Measurements from ENCODE around the gene TRAIP. TPM values are rescaled to one million over a fixed set of nuclear protein-coding genes. Genes with fewer than 3 reads are reported as not detected.
A peak's percentile ranks its signal among the peaks of the same experiment; 100 is the strongest.
"Not testable (repeated sequence)": the region's sequence is repeated elsewhere in the genome, so short reads cannot be mapped to it uniquely, and the experiment has no call there.

The TRAIP gene
- total and polyA plus RNA-seq, 4 donors = 0.63 to 3.1 (median 1.8) TPM

- Histone ChIP-seq H3K36me3 (ENCODE audit: control insufficient read depth in 1 of 2, insufficient read depth in 2 of 2, low read length in 1 of 2) (peaks cover 0 to 3% of the 10 kb centered on the region in 2 donors), H3K27ac (ENCODE audit: low read depth in 1 of 2, low read length in 2 of 2) (peak overlapping the region; percentile 20 to 61), H3K4me3 (ENCODE audit: low read length in 2 of 2) (peak overlapping the region; percentile 97 to 99), H3K9me3 (ENCODE audit: control insufficient read depth, low read length) (no peaks in the 10 kb centered on the region), H3K4me1 (ENCODE audit: control insufficient read depth in 1 of 2, insufficient read depth in 2 of 2, low read length in 2 of 2) (no peaks in the 10 kb centered on the region), H3K27me3 (ENCODE audit: control insufficient read depth in 1 of 2, insufficient read depth in 2 of 2, low read length in 1 of 2) (no peaks in the 10 kb centered on the region)
- intact Hi-C loops (cut with DNase I) = loop anchor here in 1 of 2 donors (10.0 kb wide), 1 partner anchor 61 kb away; the partner anchor contains the start of gene GMPPB
- ATAC-seq (ENCODE audit: low FRiP score) (peak; percentile 74), DNase-seq (peak; percentile 66 to 81)
- 3% methylated on average over 50 of the region's 50 CpGs for WGBS, 2 donors
Measured at GRCh38 chr3:49785565-49786356, 70.6 kb downstream of the TRAIP start.

GRCh38 chr3:49782277-49782676 lies 74.1 kb downstream of the TRAIP start:
- not testable (repeated sequence) for H3K36me3 ChIP-seq (ENCODE audit: control insufficient read depth in 1 of 2, insufficient read depth in 2 of 2, low read length in 1 of 2); H3K4me1 ChIP-seq (ENCODE audit: control insufficient read depth in 1 of 2, insufficient read depth in 2 of 2, low read length in 2 of 2); ATAC-seq (ENCODE audit: low FRiP score); DNase-seq; H3K9me3 ChIP-seq (ENCODE audit: control insufficient read depth, low read length); H3K27ac ChIP-seq (ENCODE audit: low read depth in 1 of 2, low read length in 2 of 2); H3K4me3 ChIP-seq (ENCODE audit: low read length in 2 of 2); H3K27me3 ChIP-seq (ENCODE audit: control insufficient read depth in 1 of 2, insufficient read depth in 2 of 2, low read length in 1 of 2)
- intact Hi-C loops (cut with DNase I) = loop anchor here in 1 of 2 donors (10.0 kb wide), 1 partner anchor 57 kb away; the partner anchor contains the start of gene GMPPB
- WGBS, 2 donors = 94% methylated on average over 9 of the region's 9 CpGs

DNA sequence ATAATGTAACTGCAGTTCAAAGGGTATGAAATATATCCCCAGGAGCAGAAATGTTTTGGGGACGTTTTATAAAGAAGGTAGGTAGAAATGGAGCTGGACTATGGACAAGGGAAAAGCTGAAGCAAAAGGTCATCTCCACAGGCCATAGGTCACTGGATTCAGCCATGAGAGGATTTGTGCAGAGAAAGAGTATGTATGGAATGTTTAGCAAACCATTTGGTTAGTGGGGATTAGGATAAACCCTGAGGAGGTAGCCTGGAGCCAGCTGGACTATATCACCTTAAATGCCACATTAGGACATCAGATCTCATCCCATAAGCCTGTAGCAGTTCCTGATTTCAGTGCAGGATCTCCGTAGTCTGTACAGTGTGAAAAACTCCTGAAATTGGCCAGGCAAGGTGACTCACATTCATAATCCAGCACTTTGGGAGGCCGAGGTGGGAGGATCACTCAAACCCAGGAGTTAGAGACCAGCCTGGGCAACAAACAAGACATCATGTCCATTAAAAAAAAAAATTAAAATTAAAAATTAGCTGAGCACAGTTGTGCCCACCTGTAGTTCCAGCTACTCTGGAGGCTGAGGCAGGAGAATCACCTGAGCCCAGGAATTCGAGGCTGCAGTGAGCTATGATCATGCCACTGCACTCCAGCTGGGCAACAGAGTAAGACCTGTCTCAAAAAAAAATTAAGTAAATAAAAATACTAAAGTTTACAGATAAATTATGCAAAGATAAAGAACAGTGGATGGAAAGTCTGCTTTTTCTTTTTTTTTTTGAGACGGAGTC lies 74.8 kb downstream of the TRAIP start:
- no peak for ATAC-seq (ENCODE audit: low FRiP score)
- WGBS, 2 donors = 81 to 84% methylated on average over 5 of the region's 5 CpGs
- H3K27me3 ChIP-seq (ENCODE audit: control insufficient read depth in 1 of 2, insufficient read depth in 2 of 2, low read length in 1 of 2) = no peaks in the 10 kb centered on the region
- peaks cover 0 to 3% of the 10 kb centered on the region in 2 donors for H3K36me3 ChIP-seq (ENCODE audit: control insufficient read depth in 1 of 2, insufficient read depth in 2 of 2, low read length in 1 of 2)
- H3K4me3 ChIP-seq (ENCODE audit: low read length in 2 of 2) = no peak overlapping the region
- intact Hi-C loops (cut with DNase I) = loop anchor here in 1 of 2 donors (10.0 kb wide), 1 partner anchor 57 kb away; the partner anchor contains the start of gene GMPPB
- H3K27ac ChIP-seq (ENCODE audit: low read depth in 1 of 2, low read length in 2 of 2) = no peak overlapping the region
- H3K9me3 ChIP-seq (ENCODE audit: control insufficient read depth, low read length) = no peaks in the 10 kb centered on the region
- H3K4me1 ChIP-seq (ENCODE audit: control insufficient read depth in 1 of 2, insufficient read depth in 2 of 2, low read length in 2 of 2) = no peaks in the 10 kb centered on the region
- DNase-seq = no peak

DNA sequence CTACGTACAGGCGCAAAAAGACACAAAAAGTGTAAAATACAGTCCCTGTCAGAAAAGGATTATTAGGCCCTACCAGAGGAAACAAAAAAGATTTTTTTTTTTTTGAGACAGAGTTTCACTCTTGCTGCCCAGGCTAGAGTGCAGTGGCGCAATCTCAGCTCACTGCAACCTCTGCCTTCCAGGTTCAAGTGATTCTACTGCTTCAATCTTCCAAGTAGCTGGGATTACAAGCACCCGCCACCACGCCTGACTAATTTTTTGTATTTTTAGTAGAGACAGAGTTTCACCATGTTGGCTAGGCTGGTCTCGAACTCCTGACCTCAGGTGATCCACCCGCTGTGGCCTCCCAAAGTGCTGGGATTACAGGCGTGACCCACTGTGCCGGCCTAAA lies 75.4 kb downstream of the TRAIP start:
- H3K9me3 ChIP-seq (ENCODE audit: control insufficient read depth, low read length); H3K27ac ChIP-seq (ENCODE audit: low read depth in 1 of 2, low read length in 2 of 2); DNase-seq; H3K4me1 ChIP-seq (ENCODE audit: control insufficient read depth in 1 of 2, insufficient read depth in 2 of 2, low read length in 2 of 2); H3K4me3 ChIP-seq (ENCODE audit: low read length in 2 of 2); ATAC-seq (ENCODE audit: low FRiP score); H3K27me3 ChIP-seq (ENCODE audit: control insufficient read depth in 1 of 2, insufficient read depth in 2 of 2, low read length in 1 of 2); H3K36me3 ChIP-seq (ENCODE audit: control insufficient read depth in 1 of 2, insufficient read depth in 2 of 2, low read length in 1 of 2): not testable (repeated sequence)
- intact Hi-C loops (cut with DNase I) = loop anchor here in 1 of 2 donors (10.0 kb wide), 1 partner anchor 56 kb away; the partner anchor contains the start of gene GMPPB
- WGBS, 2 donors = 88 to 91% methylated on average over 9 of the region's 9 CpGs

GRCh38 chr3:49780080-49780974 lies 76.0 kb downstream of the TRAIP start:
- Histone ChIP-seq H3K4me3 (ENCODE audit: low read length in 2 of 2) (no peak overlapping the region), H3K4me1 (ENCODE audit: control insufficient read depth in 1 of 2, insufficient read depth in 2 of 2, low read length in 2 of 2) (no peaks in the 10 kb centered on the region), H3K27me3 (ENCODE audit: control insufficient read depth in 1 of 2, insufficient read depth in 2 of 2, low read length in 1 of 2) (no peaks in the 10 kb centered on the region), H3K36me3 (ENCODE audit: control insufficient read depth in 1 of 2, insufficient read depth in 2 of 2, low read length in 1 of 2) (peaks cover 0 to 3% of the 10 kb centered on the region in 2 donors), H3K9me3 (ENCODE audit: control insufficient read depth, low read length) (no peaks in the 10 kb centered on the region), H3K27ac (ENCODE audit: low read depth in 1 of 2, low read length in 2 of 2) (no peak overlapping the region)
- WGBS, 2 donors = 62 to 70% methylated on average over 4 of the region's 4 CpGs
- DNase-seq (no peak), ATAC-seq (ENCODE audit: low FRiP score) (no peak)
- intact Hi-C loops (cut with DNase I) = loop anchor here in 1 of 2 donors (10.0 kb wide), 1 partner anchor 56 kb away; the partner anchor contains the start of gene GMPPB

DNA sequence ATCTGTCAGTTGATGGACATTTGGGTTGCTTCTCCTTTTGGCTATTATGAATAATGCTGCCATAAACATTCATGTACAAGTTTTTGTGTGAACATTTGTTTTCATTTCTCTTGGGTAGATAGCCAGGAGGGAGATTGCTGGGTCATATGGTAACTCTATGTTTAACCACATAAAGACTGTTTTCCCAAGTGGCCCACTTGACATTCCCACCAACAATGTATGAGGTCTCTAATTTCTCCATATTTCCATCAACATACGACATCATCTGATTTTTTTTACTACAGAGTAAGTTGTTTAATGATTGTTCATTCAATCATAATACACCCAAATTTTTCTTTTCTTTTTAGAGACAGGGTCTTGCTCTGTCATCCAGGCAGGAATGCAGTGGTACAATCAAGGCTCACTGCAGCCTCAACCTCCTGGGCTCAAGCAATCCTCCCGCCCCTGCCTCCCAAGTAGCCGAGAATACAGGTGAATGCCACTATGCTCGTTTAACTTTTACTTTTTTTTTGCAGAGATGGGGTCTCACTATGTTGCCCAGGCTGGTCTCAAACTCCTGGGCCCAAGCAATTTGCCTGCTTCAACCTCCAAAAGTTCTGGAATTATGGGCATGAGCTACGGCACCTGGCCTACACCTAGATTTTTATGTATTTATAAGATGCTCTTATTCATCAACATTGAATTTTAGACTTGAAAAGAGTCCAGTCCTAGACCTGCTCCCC lies 76.8 kb downstream of the TRAIP start:
- no peaks in the 10 kb centered on the region for H3K27me3 ChIP-seq (ENCODE audit: control insufficient read depth in 1 of 2, insufficient read depth in 2 of 2, low read length in 1 of 2)
- 88 to 92% methylated on average over 5 of the region's 5 CpGs for WGBS, 2 donors
- H3K36me3 ChIP-seq (ENCODE audit: control insufficient read depth in 1 of 2, insufficient read depth in 2 of 2, low read length in 1 of 2) = peaks cover 0 to 3% of the 10 kb centered on the region in 2 donors
- H3K4me1 ChIP-seq (ENCODE audit: control insufficient read depth in 1 of 2, insufficient read depth in 2 of 2, low read length in 2 of 2) = no peaks in the 10 kb centered on the region
- ATAC-seq (ENCODE audit: low FRiP score) = no peak
- no peak overlapping the region for H3K27ac ChIP-seq (ENCODE audit: low read depth in 1 of 2, low read length in 2 of 2)
- H3K9me3 ChIP-seq (ENCODE audit: control insufficient read depth, low read length) = no peaks in the 10 kb centered on the region
- intact Hi-C loops (cut with DNase I) = loop anchor here in 1 of 2 donors (10.0 kb wide), 1 partner anchor 55 kb away; the partner anchor contains the start of gene GMPPB
- no peak for DNase-seq
- H3K4me3 ChIP-seq (ENCODE audit: low read length in 2 of 2) = no peak overlapping the region

Measured in aorta (tissue), 5 donors.